Esophagus muscularis mucosa (tissue), 3 donors: ENCODE results near the gene CTDSP2.

Experiments used
- POLR2AphosphoS5 ChIP-seq, 2 donors: sonication (generic); formaldehyde crosslinking; IDR thresholded peaks; one replicate each; pipeline ENCODE4 v1.6.1; 2017; ENCODE audit warnings: antibody characterized with exemption in 2 of 2
- TF ChIP-seq, protein P1 (sequence below), 3 experiments: fragments of 200-600 bp in 2 of 3; fragments of 450-650 bp in 1 of 3; sonication (generic) in 2 of 3; IDR thresholded peaks; one replicate each; pipeline ENCODE4 v1.5.1; 2017 to 2019; ENCODE audit warnings: antibody characterized with exemption in 3 of 3, mild to moderate bottlenecking in 2 of 3, moderate library complexity in 1 of 3

DNA sequence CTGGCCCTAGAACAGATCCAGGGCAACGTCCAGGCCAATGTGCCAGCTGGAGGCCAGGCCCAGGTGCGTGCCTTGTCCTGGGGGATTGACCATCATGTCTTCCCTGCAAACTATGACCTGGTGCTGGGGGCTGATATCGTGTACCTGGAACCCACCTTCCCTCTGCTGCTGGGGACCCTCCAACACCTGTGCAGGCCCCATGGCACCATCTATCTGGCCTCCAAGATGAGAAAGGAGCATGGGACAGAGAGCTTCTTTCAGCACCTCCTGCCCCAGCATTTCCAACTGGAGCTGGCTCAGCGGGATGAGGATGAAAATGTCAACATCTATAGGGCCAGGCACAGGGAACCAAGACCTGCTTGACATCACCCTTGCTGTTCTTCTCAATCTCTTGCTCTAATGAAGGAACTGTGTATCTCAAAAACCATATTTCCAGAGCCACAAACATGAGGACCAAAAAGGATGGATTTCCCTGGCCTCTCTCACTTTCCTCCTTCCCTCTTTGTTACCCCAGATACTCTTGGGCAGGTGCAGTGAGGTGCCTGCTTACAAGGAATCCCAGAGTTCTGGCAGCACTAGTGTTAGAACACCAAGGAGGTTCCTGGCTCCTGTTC is 66.1 kb downstream of the CTDSP2 start:
- TF ChIP-seq, protein P1, sequence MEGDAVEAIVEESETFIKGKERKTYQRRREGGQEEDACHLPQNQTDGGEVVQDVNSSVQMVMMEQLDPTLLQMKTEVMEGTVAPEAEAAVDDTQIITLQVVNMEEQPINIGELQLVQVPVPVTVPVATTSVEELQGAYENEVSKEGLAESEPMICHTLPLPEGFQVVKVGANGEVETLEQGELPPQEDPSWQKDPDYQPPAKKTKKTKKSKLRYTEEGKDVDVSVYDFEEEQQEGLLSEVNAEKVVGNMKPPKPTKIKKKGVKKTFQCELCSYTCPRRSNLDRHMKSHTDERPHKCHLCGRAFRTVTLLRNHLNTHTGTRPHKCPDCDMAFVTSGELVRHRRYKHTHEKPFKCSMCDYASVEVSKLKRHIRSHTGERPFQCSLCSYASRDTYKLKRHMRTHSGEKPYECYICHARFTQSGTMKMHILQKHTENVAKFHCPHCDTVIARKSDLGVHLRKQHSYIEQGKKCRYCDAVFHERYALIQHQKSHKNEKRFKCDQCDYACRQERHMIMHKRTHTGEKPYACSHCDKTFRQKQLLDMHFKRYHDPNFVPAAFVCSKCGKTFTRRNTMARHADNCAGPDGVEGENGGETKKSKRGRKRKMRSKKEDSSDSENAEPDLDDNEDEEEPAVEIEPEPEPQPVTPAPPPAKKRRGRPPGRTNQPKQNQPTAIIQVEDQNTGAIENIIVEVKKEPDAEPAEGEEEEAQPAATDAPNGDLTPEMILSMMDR (IDR thresholded peaks at IDR 0.05): no peak
- TF ChIP-seq POLR2AphosphoS5 (IDR thresholded peaks at IDR 0.05): no peak
